ENCODE measurements around the gene APPL1.
A peak's percentile ranks its signal among the peaks of the same experiment; 100 is the strongest.

Gene APPL1

DNA sequence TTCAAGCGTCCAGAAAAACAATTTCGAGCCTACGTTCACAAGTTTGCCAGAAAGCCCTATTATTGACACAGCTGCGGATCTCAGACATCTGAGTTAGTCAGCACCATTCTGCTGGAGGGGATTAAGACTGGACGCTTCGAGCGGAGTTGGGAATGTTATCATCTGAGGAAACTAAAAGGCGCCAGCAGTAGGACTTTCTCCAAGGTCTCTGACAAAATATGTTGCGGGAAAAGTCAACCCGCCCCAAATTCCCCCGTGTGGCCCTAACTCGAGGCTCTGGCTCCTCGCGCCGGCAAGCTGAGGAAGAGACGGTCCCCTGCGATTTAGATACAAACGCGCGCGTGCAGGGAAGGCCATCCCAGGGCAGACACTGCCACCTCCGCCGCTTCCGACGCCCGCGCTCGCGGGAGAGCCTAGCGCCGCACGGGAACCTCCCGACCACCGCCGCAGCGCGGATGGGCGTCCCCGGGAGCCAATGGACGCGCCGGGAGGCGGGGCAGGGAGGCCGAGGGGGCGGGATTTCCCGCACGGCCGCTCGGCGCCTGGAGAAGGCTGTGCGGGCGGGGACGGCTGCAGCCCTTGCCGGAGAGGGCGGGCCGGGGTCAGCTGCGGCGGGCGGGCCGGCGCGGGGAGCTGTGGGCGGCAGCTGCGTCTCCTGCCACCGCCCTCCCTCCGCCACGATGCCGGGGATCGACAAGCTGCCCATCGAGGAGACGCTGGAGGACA lies at the start of gene APPL1:
Gene APPL1 (plus strand): TSS at position 526 of the 726 bp plus-strand sequence. CDS start 155 bp downstream, at position 681.
- peak; percentile 98 for DNase-seq (ENCODE audit: low spot score)

- no peak for DNase-seq (ENCODE audit: low spot score)
These were observed 47.7 kb upstream of the APPL1 start for GRCh38 chr3:57179580-57180410.

DNA sequence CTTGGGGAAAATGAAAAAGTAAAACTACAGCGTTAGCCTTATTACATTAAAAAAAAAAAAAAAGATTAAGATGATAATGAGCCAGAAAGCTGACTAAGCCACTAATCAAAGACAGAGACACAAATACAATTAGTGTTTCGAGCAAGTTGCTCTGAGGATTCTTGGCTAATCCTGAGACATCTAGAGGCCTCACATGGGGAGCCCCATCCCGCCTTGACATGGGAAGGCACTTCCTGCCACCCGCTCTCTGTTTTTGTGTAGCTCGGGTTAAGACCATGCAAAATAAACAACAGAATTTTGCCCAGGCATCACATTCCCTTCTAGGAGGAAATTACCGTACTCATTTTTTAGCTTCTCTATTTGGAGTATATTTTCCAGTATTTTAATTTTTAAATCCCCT lies 43.0 kb upstream of the APPL1 start:
- no peak for DNase-seq (ENCODE audit: low spot score)

DNA sequence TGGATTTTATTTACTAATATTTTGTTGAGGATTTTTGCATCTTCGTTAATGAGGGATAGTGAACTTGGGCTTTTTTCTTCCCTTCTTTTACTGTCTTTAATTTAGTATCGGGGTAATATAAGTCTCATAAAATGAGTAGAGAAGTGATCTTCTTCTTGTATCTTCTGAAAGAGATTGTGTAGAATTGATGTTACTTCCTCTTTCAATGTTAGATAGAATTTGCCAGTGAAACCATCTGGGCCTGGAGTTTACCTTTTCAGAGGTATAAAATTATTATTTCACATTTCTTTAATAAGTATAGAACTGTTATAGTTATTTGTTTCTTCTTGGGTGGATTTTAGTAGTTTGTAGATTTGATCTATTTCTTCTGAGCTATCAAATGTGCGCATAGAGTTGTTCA lies 35.5 kb upstream of the APPL1 start:
- no peak for DNase-seq (ENCODE audit: low spot score)

GRCh38 chr3:57194641-57195040 lies 32.9 kb upstream of the APPL1 start:
- DNase-seq (ENCODE audit: low spot score), result no peak

- no peak for DNase-seq (ENCODE audit: low spot score)
These were observed 27.6 kb upstream of the APPL1 start, which contains the start of gene HESX1 for GRCh38 chr3:57199895-57200297. HESX1 (minus strand) TSS chr3:57199978; CDS start chr3:57199918, 60 bp downstream.

GRCh38 chr3:57206423-57206822 lies 21.1 kb upstream of the APPL1 start:
- no peak for DNase-seq (ENCODE audit: low spot score)

GRCh38 chr3:57221883-57222282 lies 5.6 kb upstream of the APPL1 start:
- DNase-seq (ENCODE audit: low spot score), result no peak

GRCh38 chr3:57224856-57225255 lies 2.7 kb upstream of the APPL1 start:
- no peak for DNase-seq (ENCODE audit: low spot score)

GRCh38 chr3:57226176-57226575 lies 1.4 kb upstream of the APPL1 start:
- DNase-seq (ENCODE audit: low spot score), result no peak

DNA sequence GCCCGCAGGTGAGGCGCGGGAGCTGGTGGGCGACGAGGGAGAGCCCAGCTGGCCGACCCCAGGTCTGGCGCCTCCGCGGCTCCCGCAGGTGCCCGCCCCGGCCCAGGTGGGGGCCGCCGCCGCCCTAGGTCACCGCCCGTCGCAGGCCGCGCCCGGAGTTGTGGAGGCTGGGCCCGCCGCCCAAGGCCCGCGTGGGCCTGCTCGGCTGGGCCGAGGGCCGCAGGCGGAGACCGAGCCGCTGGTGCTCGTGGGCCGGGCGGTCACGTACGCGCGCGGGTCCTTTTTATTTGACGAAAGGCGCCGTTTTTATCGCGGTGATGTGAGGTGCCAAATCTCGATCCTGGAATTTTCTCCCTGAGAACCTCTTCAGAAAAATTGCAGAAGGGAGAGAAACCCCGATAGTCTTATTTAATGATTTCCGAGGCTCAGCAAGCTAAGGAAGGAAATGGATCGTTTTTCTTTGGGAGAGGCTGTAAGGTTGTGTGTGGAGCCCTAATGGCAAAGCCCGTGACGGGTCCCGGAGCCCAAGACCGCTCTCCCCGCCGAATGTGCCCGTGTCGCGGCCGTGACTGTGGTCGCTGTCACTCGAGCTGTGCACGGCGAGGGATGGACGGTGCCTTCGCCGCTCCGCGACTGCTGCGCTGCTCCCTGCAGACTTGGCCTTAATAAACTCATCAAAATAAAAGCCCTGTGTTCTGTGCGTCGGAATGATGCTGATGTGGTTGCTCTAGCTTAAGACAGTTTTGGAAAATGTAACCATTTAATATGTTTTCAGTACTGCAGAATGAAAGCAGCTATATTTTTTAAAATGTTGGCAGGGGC lies 612 bp downstream of the APPL1 start:
- peak; percentile 44 for DNase-seq (ENCODE audit: low spot score)

GRCh38 chr3:57230006-57230405 lies 2.5 kb downstream of the APPL1 start:
- DNase-seq (ENCODE audit: low spot score), result no peak

- DNase-seq (ENCODE audit: low spot score), result no peak
These were observed 6.3 kb downstream of the APPL1 start for GRCh38 chr3:57233799-57234198.

DNA sequence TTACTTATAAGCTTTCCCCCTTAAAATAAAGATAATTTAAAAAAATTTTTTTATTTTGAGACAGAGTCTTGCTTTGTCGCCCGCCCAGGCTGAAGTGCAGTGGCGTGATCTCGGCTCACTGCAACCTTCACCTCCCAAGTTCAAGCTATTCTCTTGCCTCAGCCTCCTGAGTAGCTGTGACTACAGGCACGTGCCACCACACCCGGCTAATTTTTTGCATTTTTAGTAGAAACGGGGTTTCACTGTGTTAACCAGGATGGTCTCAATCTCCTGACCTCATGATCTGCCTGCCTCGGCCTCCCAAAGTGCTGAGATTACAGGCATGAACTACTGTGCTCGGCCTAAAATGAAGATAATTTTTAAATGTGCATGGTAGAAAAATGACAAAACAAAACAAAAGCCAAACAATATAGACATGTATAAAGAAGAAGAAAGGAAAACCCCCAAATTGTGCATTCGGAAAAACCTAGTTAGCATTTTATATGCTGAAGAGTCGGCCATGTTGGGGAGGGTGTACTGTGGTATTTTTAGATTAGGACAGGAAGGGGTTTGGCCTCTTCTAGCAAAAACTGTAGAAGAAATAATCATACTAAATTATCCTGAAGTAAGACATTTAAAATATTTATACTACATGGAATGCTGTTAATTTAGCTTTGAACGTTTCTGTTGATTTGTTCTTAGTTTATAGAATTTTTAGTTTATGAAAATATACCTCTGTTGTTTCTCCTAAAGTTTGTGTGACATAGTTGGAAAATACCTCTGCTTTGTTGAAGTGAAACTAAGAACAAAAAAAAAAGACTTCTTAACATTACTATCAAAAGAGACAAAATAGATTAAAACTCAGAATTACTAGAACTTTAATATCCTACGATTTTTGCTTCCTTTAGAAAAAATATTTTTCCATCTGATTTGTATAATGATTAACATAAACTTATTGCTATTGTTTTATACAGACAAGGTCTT lies 7.4 kb downstream of the APPL1 start:
- DNase-seq (ENCODE audit: low spot score), result peak; percentile 30

DNA sequence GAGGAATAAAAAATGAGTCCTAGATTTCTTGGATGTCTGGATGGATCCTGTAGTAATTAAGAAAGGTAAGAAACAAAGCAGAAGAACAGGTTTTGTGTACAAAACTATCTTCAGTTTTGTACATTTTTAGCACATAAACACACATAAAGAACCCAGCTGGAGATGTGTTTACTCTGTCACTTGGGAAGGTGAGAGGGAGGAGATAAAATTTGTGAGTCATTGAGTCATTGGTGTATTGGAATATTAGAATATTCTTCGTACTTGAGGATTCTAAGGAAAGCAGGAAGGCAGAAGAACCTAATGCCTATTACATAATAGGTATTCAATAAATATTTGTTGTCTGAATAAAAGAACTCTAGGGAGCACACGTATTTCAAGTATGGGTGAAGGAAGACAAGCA lies 17.4 kb downstream of the APPL1 start:
- no peak for DNase-seq (ENCODE audit: low spot score)

- DNase-seq (ENCODE audit: low spot score), result no peak
These were observed 24.9 kb downstream of the APPL1 start for GRCh38 chr3:57252404-57252803.

- DNase-seq (ENCODE audit: low spot score), result no peak
These were observed 29.3 kb downstream of the APPL1 start for GRCh38 chr3:57256844-57257243.

- DNase-seq (ENCODE audit: low spot score), result no peak
These were observed 30.1 kb downstream of the APPL1 start for GRCh38 chr3:57257678-57258077.

DNA sequence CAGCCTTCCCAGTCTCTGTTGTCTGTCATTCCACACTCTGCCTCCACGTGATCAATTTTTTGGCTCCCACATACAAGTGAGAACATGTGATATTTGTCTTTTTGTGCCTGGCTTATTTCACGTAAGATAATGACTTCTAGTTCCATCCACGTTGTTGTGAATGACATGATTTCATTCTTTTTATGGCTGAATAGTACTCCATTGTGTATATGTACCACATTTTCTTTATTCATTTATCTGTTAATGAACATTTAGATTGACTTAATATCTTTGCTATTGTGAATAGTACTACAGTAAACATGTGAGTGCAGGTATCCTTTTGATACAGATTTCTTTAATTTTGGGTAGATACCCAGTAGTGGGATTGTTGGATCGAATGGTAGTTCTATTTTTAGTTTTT lies 33.6 kb downstream of the APPL1 start:
- no peak for DNase-seq (ENCODE audit: low spot score)

DNA sequence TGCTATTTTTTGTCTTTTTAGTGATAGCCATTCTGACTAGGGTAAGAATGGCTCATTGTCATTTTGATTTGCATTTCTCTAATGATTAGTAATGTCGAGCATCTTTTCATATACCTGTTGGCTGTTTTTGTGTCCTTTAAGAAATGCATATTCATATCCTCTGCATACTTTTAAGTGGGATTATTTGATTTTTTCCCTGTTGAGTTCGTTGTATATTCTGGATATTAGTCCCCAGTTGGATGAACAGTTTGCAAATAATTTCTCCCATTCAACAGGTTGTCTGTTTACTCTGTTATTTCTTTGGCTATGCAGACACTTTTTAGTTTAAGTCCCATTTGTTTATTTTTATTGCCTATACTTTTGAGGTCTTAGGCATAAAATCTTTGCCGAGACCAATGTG lies 34.4 kb downstream of the APPL1 start:
- DNase-seq (ENCODE audit: low spot score), result no peak

GRCh38 chr3:57268416-57268815 lies 40.9 kb downstream of the APPL1 start:
- DNase-seq (ENCODE audit: low spot score), result no peak

All from germinal center (tissue), 1 donor.